Measurements from ENCODE around the gene FOXP4. TPM values are rescaled to one million over a fixed set of nuclear protein-coding genes. Genes with fewer than 3 reads are reported as not detected.

The FOXP4 gene
- polyA plus RNA-seq, 2 of the 4 experiments (the other 2 are of a cell fraction) = 2.6 to 14.2 TPM

DNA sequence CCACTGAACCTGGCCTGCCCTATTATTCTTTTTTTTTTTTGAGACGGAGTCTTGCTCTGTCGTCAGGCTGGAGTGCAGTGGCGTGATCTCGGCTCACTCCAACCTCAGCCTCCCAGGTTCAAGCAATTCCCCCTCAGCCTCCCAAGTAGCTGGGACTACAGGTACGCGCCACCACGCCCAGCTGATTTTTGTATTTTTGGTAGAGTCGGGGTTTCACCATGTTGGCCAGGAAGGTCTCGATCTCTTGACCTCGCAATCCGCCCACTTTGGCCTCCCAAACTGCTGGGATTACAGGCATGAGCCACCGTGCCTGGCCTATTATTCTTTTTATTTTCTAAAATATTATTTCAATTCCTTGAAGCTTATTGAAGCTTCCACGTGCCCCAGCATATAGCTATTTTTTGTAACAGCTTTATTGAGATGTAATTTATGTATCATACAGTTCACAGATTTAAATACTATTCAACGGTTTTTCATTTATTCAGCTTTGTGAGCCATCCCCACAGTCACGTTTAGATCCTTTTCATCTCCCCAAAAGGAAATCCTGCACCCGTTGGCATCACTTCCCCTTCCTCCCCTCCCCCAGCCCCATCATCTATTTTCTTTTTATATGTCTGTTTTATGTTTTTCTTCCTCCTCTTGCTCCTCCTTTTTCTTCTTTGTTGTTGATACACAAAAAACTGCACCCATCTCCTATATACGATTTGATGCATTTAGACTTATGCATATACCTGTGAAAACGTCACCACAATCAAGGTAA is 78.6 kb downstream of the FOXP4 start:
- DNase-seq (ENCODE audit: low read depth in 1 of 2, low spot score in 1 of 2) = no peak
- H3K9me3 ChIP-seq = peaks cover 17% of the 10 kb centered on the region; the same call in 2 of the 3 replicates
- CTCF ChIA-PET = interaction anchor here (0.8 to 2.1 kb wide), 6 partner anchors 22 to 257 kb away, joined by 3 to 8 read pairs (median 4); no protein-coding TSS in a partner anchor
- no peak overlapping the region for H3K4me2 ChIP-seq
- WGBS (ENCODE audit: missing lambda C conversion rate) = 71% methylated on average over 16 of the region's 18 CpGs
- no peaks in the 10 kb centered on the region for H3K4me1 ChIP-seq
- no peak overlapping the region for H3K4me3 ChIP-seq
- no peak overlapping the region for H3K27ac ChIP-seq
- ATAC-seq = no peak
- TF ChIP-seq FOSL2 (IDR thresholded peaks at IDR 0.05) = no peak
- no peak for TF ChIP-seq FOSL2 (CRISPR knock-in tag; IDR thresholded peaks at IDR 0.05)
- TF ChIP-seq HOXA7 (CRISPR knock-in tag; IDR thresholded peaks at IDR 0.05) = no peak
- FAIRE-seq = no peak
- POLR2A ChIA-PET = interaction anchor here (1.3 kb wide), 1 partner anchor 12 kb away, joined by 3 read pairs; no protein-coding TSS in a partner anchor

DNA sequence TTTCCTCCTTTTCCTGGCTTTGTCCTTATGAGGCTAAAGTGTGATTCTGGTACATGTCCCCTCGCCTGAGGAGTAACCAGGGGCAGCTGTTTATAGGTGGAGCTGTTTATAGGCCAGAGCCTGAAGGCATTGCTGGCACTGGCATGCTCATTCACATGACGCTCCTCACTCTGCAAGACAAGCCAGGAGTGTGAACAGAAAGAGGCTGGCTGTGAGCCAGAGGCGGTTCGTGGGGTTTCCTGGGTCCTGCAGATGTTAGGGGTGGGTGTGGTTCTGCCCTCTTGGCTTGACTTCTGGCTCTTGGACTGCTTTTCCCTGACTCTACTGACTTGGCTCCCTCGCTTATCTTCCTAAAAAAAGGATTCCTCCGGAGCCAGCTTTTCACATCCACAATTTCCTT is 79.3 kb downstream of the FOXP4 start:
- no peak for FAIRE-seq
- no peak overlapping the region for H3K27ac ChIP-seq
- POLR2A ChIA-PET = interaction anchor here (1.3 kb wide), 1 partner anchor 11 kb away, joined by 3 read pairs; no protein-coding TSS in a partner anchor
- no peak overlapping the region for H3K4me2 ChIP-seq
- no peak for TF ChIP-seq TP53 (CRISPR knock-in tag; IDR thresholded peaks at IDR 0.05)
- TF ChIP-seq CBX2 (IDR thresholded peaks at IDR 0.05; ENCODE audit: borderline replicate concordance, low read depth) = no peak
- TF ChIP-seq RCOR1 (IDR thresholded peaks at IDR 0.05; ENCODE audit: low read depth, low read length) = no peak
- TF ChIP-seq HOXB13 (CRISPR knock-in tag; IDR thresholded peaks at IDR 0.05; ENCODE audit: low read depth) = no peak
- no peak for TF ChIP-seq ESRRA (IDR thresholded peaks at IDR 0.05; ENCODE audit: borderline replicate concordance, low read length)
- no peak for TF ChIP-seq POLR2A (IDR thresholded peaks at IDR 0.05; ENCODE audit: low read length)
- no peak for TF ChIP-seq FOSL2 (IDR thresholded peaks at IDR 0.05)
- no peak for TF ChIP-seq FOSL2 (CRISPR knock-in tag; IDR thresholded peaks at IDR 0.05)
- WGBS (ENCODE audit: missing lambda C conversion rate) = 56% methylated on average over 6 of the region's 6 CpGs
- ATAC-seq = no peak
- DNase-seq (ENCODE audit: low read depth in 1 of 2, low spot score in 1 of 2) = no peak
- H3K4me3 ChIP-seq = no peak overlapping the region
- CTCF ChIA-PET = interaction anchor here (0.9 to 2.1 kb wide), 3 partner anchors 22 to 258 kb away, joined by 3 to 6 read pairs (median 4); no protein-coding TSS in a partner anchor
- H3K9me3 ChIP-seq = peaks cover 14% of the 10 kb centered on the region; the same call in 2 of the 3 replicates
- H3K4me1 ChIP-seq = no peaks in the 10 kb centered on the region

DNA sequence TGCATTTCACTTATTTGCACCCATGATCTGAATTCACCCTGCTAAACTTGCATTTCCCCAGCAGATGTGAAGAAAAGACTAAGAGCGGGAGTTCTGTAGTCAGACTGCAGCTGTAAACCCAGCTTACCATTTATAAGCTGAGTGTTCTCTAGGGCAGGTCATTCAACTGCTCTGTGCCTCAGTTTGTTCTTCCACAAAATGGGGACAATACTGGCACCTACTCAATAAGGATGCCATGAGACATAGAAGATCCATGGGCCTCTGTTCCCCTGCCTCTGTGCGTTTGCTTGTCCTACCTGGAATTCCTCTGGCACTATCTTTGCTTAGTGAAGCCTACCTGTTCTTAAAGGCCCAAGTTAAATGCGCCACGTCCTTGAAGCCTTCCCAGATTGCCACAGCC is 79.8 kb downstream of the FOXP4 start:
- ATAC-seq (no peak), DNase-seq (ENCODE audit: low read depth in 1 of 2, low spot score in 1 of 2) (no peak), FAIRE-seq (no peak)
- H3K4me1 ChIP-seq = no peaks in the 10 kb centered on the region
- H3K4me3 ChIP-seq = no peak overlapping the region
- ChIA-PET POLR2A (interaction anchor here (1.3 kb wide), 1 partner anchor 11 kb away, joined by 3 read pairs; no protein-coding TSS in a partner anchor), CTCF (interaction anchor here (0.6 to 2.1 kb wide), 4 partner anchors 23 to 258 kb away, joined by 3 to 7 read pairs (median 4); no protein-coding TSS in a partner anchor)
- 82% methylated on average over 4 of the region's 4 CpGs for WGBS (ENCODE audit: missing lambda C conversion rate)
- H3K9me3 ChIP-seq = peaks cover 8% of the 10 kb centered on the region; the same call in 1 of the 3 replicates
- H3K27ac ChIP-seq = no peak overlapping the region
- no peak overlapping the region for H3K4me2 ChIP-seq
- no peak for TF ChIP-seq CBX8 (IDR thresholded peaks at IDR 0.05)
- no peak for TF ChIP-seq MAFK (IDR thresholded peaks at IDR 0.05; ENCODE audit: partially characterized antibody)
- TF ChIP-seq EHF (CRISPR knock-in tag; IDR thresholded peaks at IDR 0.05) = no peak
- TF ChIP-seq ZSCAN20 (CRISPR knock-in tag; IDR thresholded peaks at IDR 0.05) = no peak
- TF ChIP-seq, protein P1, sequence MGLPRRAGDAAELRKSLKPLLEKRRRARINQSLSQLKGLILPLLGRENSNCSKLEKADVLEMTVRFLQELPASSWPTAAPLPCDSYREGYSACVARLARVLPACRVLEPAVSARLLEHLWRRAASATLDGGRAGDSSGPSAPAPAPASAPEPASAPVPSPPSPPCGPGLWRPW (IDR thresholded peaks at IDR 0.05) = no peak
- no peak for TF ChIP-seq HDAC2 (IDR thresholded peaks at IDR 0.05)
- no peak for TF ChIP-seq SREBF2 (IDR thresholded peaks at IDR 0.05)
- no peak for TF ChIP-seq PHF8 (IDR thresholded peaks at IDR 0.05; ENCODE audit: borderline replicate concordance, low read depth)
- TF ChIP-seq NPAS2 (CRISPR knock-in tag; IDR thresholded peaks at IDR 0.05; ENCODE audit: borderline replicate concordance) = no peak
- TF ChIP-seq NFE2L2 (conservative IDR thresholded peaks at IDR 0.05; ENCODE audit: low read length) = no peak
- TF ChIP-seq ZNF302 (CRISPR knock-in tag; IDR thresholded peaks at IDR 0.05) = no peak
- TF ChIP-seq MAZ (IDR thresholded peaks at IDR 0.05; ENCODE audit: borderline replicate concordance, low read depth, low read length) = no peak

GRCh38 chr6:41626917-41627316 is 80.7 kb downstream of the FOXP4 start:
- ATAC-seq = no peak
- no peak overlapping the region for H3K4me2 ChIP-seq
- H3K27ac ChIP-seq = no peak overlapping the region
- H3K9me3 ChIP-seq = peaks cover 4% of the 10 kb centered on the region; the same call in 1 of the 3 replicates
- no peak for DNase-seq (ENCODE audit: low read depth in 1 of 2, low spot score in 1 of 2)
- WGBS (ENCODE audit: missing lambda C conversion rate) = 90% methylated on average over 8 of the region's 8 CpGs
- POLR2A ChIA-PET = no interaction called here
- no peak for FAIRE-seq
- H3K4me1 ChIP-seq = no peaks in the 10 kb centered on the region
- H3K4me3 ChIP-seq = no peak overlapping the region
- CTCF ChIA-PET = interaction anchor here (0.7 to 2.1 kb wide), 5 partner anchors 24 to 259 kb away, joined by 4 to 7 read pairs (median 5); no protein-coding TSS in a partner anchor
- no peak for TF ChIP-seq RCOR1 (IDR thresholded peaks at IDR 0.05; ENCODE audit: low read depth, low read length)
- no peak for TF ChIP-seq FOSL2 (IDR thresholded peaks at IDR 0.05)
- no peak for TF ChIP-seq FOSL2 (CRISPR knock-in tag; IDR thresholded peaks at IDR 0.05)
- no peak for TF ChIP-seq JUNB (IDR thresholded peaks at IDR 0.05)
- no peak for TF ChIP-seq CTCF (IDR thresholded peaks at IDR 0.05)
- no peak for TF ChIP-seq KDM1A (IDR thresholded peaks at IDR 0.05; ENCODE audit: low read depth)
- no peak for TF ChIP-seq CHD2 (IDR thresholded peaks at IDR 0.05; ENCODE audit: low read length, partially characterized antibody)
- TF ChIP-seq HMGXB4 (CRISPR knock-in tag; IDR thresholded peaks at IDR 0.05; ENCODE audit: borderline replicate concordance) = no peak
- no peak for TF ChIP-seq RNF2 (IDR thresholded peaks at IDR 0.05; ENCODE audit: borderline replicate concordance, low read depth)
- TF ChIP-seq EP300 (IDR thresholded peaks at IDR 0.05) = no peak
- TF ChIP-seq NR3C1 (IDR thresholded peaks at IDR 0.05) = no peak

Data from A549 (cell line).